Effector memory CD4-positive, alpha-beta T cell (primary cell): ENCODE data around the gene DDIT4.

Source experiments
- DNase-seq, 3 donors: peaks; one replicate each; pipeline ENCODE4 v3.0.0-alpha.2; 2020
- H3K27ac ChIP-seq: 2 replicates; pipeline ENCODE4 v1.7.0; 2013; ENCODE audit warnings: mild to moderate bottlenecking, low read length, moderate library complexity; ENCODE audit not compliant: insufficient read depth, poor library complexity, severe bottlenecking
- H3K27me3 ChIP-seq: replicated peaks from 2 replicates; pipeline ENCODE4 v1.7.0; 2013; ENCODE audit warnings: mild to moderate bottlenecking, low read length; ENCODE audit not compliant: insufficient read depth, control insufficient read depth, poor library complexity, severe bottlenecking
- H3K36me3 ChIP-seq: 2 replicates; pipeline ENCODE4 v1.7.0; 2013; ENCODE audit warnings: mild to moderate bottlenecking, low read length, moderate library complexity; ENCODE audit not compliant: control insufficient read depth, insufficient read depth
- H3K4me1 ChIP-seq: 2 replicates; pipeline ENCODE4 v1.7.0; 2013; ENCODE audit warnings: low read length, mild to moderate bottlenecking; ENCODE audit not compliant: control insufficient read depth, insufficient read depth, poor library complexity, severe bottlenecking
- H3K4me3 ChIP-seq: 2 replicates; pipeline ENCODE4 v1.7.0; 2013; ENCODE audit warnings: low read length, low read depth, mild to moderate bottlenecking; ENCODE audit not compliant: insufficient read depth, poor library complexity, severe bottlenecking
- H3K9me3 ChIP-seq: 2 replicates; pipeline ENCODE4 v1.7.0; 2013; ENCODE audit warnings: mild to moderate bottlenecking, low read length, moderate library complexity; ENCODE audit not compliant: control insufficient read depth

DDIT4 gene

DNA sequence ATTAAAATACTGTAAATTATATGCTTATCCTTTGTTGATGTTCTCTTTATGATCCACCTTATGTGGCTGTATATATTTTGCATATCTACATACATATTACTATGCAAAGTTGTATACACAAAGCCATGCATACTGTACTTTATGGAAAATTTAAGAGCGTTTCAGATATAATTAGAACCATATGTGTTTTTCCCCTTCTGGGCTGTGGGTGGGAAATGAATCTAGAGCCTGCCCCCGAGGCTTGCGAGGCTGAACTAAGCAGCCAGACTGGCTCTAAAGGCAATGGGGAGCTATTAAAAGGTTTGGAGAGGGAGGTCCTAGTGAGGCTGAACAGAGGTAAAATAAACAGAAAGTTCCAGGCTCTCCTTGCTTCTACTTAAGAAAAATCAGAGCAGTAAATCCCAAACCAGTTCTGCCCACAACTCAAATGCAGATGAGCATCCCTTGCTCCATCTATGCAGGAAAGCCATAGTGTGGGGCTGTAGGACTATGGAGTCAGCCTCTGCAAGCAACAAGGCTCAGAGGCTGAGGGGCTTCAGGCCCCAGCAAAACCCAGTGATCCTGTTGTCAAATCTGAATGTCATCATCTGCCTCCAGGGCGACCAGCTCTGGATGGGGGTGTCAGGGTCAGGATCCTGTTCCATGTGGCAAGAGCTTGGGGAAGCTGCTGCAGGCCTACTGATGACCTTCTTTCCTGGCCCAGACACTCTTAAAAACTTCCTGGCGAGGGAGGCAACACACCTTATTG lies 14.1 kb upstream of the DDIT4 start:
- peaks cover 74% of the 10 kb centered on the region for H3K4me1 ChIP-seq
- no peaks in the 10 kb centered on the region for H3K36me3 ChIP-seq
- DNase-seq, result no peak
- H3K27me3 ChIP-seq, result no peaks in the 10 kb centered on the region
- peak overlapping the region; percentile 81 for H3K27ac ChIP-seq
- H3K4me3 ChIP-seq, result no peak overlapping the region
- H3K9me3 ChIP-seq, result no peaks in the 10 kb centered on the region

DNA sequence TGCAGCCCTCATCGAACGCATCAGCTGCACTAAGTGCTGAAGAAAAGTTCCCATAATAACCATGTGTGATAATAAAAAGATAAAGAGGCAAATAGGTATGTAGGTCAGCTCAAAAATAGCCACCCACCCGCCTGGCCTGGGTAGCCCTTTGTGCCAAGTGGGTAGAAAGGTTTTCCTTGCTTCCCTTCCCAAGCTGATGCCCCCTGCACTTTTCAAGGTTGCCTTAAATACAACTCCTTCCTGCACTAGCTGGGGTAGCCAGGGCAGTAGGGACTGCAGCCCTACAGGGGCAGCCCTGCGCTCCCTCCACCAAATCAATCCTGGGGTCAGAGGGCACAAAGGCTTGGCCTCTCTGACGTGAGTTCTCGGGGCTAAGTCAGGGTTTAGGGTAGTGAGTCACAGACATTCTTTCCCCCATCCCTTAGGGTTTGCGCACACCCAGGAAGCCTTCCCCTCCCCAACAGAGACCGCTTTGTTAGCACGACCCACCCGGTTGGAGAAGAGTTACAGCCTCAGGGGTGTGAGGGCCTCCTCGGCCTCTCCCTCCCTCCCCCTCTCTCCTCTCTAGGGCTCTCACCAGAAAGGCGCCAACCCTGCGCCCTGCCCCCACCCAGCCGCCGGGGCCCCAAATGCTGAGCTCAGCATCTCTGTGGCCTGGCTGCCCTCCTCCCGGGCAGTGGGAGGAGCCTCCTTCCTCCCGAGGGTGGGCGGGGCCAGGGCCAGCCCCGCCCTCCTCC lies 13.3 kb upstream of the DDIT4 start:
- Histone ChIP-seq H3K4me3 (peak overlapping the region; percentile 44), H3K27me3 (no peaks in the 10 kb centered on the region), H3K4me1 (peaks cover 67% of the 10 kb centered on the region), H3K36me3 (no peaks in the 10 kb centered on the region), H3K9me3 (no peaks in the 10 kb centered on the region), H3K27ac (peak overlapping the region; percentile 81)
- DNase-seq, result peak; percentile 73 to 77 (median 75)

DNA sequence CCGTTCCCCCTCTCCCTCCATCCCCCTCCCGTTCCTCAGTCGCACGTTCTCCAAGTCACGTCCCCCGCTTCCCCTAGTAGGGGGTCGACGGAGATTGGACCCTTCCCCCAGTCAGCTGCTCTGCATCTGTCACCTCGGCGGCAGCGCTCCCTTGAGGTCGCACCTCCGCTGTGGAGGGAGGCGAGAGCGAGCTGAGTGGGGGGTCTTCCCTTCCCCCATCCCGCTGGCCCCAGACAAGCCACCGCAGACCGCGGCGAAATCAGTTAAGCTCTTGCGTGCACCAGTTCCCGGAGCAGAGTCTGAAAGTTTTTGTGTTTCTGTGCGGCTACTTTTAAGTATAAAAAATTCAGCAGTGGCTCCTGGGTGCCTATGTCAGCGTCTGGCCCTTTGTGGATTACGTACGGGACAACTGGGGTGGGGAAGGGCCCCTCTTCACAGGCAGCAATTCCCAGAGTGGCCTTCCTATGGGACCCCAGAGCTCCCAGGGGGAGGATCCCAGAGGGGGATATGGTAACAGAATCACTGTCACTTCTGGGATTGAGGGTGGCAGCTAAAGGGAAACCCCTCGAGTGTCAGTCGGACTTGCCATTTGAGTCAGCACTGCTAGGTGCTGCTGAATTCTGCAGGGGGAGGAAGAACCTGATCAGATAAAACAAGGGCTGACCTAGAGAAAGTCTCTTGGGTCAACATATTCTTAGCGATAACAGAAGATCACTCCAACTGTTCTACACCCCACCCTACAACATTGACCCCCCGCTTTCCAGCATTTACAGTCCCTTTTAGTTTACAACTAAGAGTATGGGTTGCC lies 12.5 kb upstream of the DDIT4 start:
- peak; percentile 57 to 62 (median 60) for DNase-seq
- Histone ChIP-seq H3K27me3 (no peaks in the 10 kb centered on the region), H3K4me1 (peaks cover 66% of the 10 kb centered on the region), H3K27ac (peak overlapping the region; percentile 81), H3K4me3 (peak overlapping the region; percentile 44), H3K9me3 (no peaks in the 10 kb centered on the region), H3K36me3 (no peaks in the 10 kb centered on the region)

DNA sequence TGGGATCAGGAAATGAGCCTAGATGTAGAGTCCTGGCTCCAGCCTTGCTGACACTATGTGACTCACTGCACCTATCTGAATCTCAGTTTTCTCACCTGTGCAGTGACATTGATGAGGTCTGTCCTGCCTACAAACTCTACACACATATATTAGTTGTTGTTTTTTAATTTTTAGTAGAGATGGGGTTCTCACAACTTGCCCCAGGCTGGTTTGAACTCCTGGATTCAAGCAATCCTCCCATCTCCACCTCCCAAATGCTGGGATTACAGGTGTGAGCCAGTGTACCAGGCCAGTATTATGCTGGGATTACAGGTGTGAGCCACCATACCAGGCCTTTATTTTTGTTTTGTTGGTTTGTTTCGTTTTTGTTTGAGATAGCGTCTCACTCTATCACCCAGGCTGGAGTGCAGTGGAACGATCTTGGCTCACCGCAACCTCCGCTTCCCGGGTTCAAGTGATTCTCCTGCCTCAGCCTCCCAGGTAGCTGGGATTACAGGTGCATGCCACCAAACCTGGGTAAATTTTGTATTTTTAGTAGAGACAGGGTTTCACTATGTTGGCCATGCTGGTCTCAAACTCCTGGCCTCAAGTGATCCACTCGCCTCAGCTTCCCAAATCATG lies 11.8 kb upstream of the DDIT4 start:
- Histone ChIP-seq H3K4me3 (no peak overlapping the region), H3K9me3 (no peaks in the 10 kb centered on the region), H3K27me3 (no peaks in the 10 kb centered on the region), H3K27ac (peak overlapping the region; percentile 81), H3K36me3 (no peaks in the 10 kb centered on the region), H3K4me1 (peaks cover 61% of the 10 kb centered on the region)
- no peak for DNase-seq

DNA sequence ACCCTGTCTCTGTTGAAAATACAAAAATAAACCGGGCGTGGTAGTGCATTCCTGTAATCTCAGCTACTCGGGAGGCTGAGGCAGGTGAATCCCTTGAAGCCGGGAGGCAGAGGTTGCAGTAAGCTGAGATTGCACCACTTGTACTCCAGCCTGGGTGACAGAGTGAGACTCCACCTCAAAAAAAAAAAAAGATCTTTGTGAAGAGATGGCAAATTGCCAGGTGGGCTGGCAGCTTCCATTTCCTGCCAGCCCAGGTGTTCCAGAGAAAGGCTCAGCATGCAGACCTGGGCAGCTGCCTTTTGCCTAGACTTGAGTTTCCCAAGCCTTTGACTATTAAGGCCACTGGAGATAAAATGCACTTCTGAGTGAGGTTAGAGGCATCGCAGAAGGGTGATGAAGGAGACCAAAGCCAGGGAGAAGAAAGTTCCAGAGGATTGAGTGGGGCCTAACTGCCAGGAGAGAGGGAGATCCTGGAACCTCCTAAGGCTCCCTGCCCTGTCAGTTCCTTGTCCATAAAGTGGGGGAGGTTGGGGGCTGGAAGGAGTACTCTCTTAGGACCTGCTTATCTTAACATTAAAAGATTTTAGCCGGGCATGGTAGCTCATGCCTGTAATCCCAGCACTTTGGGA lies 10.0 kb upstream of the DDIT4 start:
- Histone ChIP-seq H3K9me3 (no peaks in the 10 kb centered on the region), H3K27me3 (no peaks in the 10 kb centered on the region), H3K27ac (no peak overlapping the region), H3K36me3 (no peaks in the 10 kb centered on the region), H3K4me3 (no peak overlapping the region), H3K4me1 (peaks cover 54% of the 10 kb centered on the region)
- DNase-seq, result peak in 1 of 3 donors; percentile 35

DNA sequence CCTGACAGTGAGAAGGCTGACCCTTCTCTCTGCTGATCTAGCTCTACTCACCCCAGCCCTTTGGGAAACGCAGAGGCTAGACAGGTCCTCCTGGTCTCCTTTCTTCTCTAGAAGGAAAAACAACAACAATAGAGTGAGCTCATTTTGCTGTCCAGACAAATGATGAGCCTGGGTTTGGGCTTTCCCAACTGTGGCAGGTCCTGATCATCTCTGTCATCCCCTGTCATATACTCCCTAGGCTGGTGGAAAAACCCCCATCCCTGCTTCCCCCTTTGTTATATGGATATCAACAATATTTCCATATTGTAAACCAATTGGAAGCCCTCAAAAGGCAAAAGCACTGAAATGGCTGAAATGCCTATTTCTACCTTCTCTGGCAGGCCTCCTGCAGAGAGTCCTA lies 9.2 kb upstream of the DDIT4 start:
- H3K4me3 ChIP-seq, result no peak overlapping the region
- peaks cover 46% of the 10 kb centered on the region for H3K4me1 ChIP-seq
- H3K9me3 ChIP-seq, result no peaks in the 10 kb centered on the region
- no peak overlapping the region for H3K27ac ChIP-seq
- no peaks in the 10 kb centered on the region for H3K27me3 ChIP-seq
- DNase-seq, result no peak
- H3K36me3 ChIP-seq, result no peaks in the 10 kb centered on the region

DNA sequence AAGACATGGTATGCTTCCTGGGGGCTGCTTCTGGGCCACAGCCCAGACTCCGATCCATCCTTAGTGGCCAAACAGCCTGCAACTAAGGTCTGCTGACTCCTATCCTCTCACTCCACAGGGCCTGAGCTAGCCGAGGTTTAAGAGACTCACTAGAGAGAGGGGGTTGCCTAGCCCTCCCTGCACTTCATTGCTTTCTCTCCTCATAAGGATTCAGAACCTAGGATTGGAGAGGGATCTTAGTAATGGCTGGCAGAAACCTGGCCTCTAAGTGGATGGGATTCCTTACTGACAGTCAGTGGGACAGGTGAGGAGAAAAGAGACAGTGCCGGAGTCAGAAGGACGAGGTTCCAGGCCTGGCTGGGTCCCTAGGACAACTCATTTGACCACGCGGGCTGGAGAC lies 8.2 kb upstream of the DDIT4 start:
- no peak overlapping the region for H3K27ac ChIP-seq
- no peak for DNase-seq

DNA sequence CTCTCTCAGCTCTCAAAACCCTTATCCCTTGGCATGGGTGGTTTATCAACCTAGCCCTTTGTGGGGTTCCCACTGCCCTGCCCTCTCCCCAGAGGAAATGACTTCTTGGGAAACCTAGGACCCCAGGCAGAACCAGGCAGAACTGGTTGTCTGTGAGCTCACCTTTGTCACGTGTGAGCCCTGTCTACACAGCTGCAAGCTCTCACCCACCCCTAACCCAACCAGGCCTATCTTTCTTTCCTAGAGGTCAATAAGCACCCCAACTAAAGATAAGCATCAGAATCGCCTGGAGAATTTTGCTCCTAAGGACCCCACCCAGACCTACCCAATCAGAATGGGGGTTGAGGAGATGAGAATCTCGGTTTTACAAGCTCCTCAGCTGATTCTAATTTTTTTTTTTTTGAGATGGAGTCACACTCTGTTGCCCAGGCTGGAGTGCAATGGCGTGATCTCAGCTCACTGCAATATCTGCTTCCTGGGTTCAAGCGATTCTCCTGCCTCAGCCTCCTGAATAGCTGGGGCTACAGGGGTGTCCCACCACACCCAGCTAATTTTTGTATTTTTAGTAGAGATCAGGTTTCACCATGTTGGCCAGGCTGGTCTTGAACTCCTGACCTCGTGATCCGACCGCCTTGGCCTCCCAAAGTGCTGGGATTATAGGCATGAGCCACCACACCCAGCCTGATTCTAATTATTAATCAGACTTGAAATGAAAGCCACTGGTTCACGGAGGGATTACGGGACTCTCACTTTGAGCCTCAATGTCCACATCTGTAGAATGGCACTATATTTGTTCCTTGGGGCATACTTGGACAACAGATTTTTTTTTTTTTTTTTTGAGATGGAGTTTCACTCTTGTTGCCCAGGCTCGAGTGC lies 7.5 kb upstream of the DDIT4 start:
- H3K27me3 ChIP-seq, result no peaks in the 10 kb centered on the region
- no peaks in the 10 kb centered on the region for H3K9me3 ChIP-seq
- no peaks in the 10 kb centered on the region for H3K36me3 ChIP-seq
- H3K27ac ChIP-seq, result no peak overlapping the region
- peaks cover 29% of the 10 kb centered on the region for H3K4me1 ChIP-seq
- H3K4me3 ChIP-seq, result no peak overlapping the region
- DNase-seq, result no peak

More for the DNA sequence above, 8.2 kb upstream of the DDIT4 start:
- H3K27me3 ChIP-seq, result no peaks in the 10 kb centered on the region
- no peaks in the 10 kb centered on the region for H3K36me3 ChIP-seq
- no peaks in the 10 kb centered on the region for H3K9me3 ChIP-seq
- H3K4me1 ChIP-seq, result peaks cover 36% of the 10 kb centered on the region
- no peak overlapping the region for H3K4me3 ChIP-seq

DNA sequence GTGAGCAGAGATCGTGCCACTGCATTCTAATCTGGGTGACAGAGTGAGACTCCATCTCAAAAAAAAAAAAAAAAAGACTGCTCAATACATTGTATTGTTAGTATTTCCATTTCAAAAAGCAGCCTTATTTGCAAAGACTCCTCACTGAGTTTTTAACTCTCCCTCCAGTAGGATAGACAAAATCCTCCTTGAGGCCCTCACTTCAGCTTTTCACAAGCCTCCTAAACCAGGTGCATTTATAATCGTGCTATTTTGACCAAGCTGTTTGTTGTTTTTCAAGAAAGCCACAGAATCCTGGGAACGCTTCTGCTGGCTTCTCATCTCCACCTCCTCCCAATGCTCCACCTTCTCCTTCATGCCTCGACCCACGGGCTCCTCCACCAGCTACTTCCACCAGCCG lies 6.3 kb upstream of the DDIT4 start:
- Histone ChIP-seq H3K4me1 (peaks cover 19% of the 10 kb centered on the region), H3K4me3 (no peak overlapping the region), H3K27ac (no peak overlapping the region), H3K9me3 (no peaks in the 10 kb centered on the region), H3K27me3 (no peaks in the 10 kb centered on the region), H3K36me3 (no peaks in the 10 kb centered on the region)
- no peak for DNase-seq
